NCI-H2107 (cell line): ENCODE measurements around the gene MEIS1.
"Not testable (repeated sequence)": the region's sequence is repeated elsewhere in the genome, so short reads cannot be mapped to it uniquely, and the experiment has no call there.

Source experiments
- DNase-seq: peaks from one replicate; lab custom pipeline; 2025; lab: John Stamatoyannopoulos, UW

The MEIS1 gene

DNA sequence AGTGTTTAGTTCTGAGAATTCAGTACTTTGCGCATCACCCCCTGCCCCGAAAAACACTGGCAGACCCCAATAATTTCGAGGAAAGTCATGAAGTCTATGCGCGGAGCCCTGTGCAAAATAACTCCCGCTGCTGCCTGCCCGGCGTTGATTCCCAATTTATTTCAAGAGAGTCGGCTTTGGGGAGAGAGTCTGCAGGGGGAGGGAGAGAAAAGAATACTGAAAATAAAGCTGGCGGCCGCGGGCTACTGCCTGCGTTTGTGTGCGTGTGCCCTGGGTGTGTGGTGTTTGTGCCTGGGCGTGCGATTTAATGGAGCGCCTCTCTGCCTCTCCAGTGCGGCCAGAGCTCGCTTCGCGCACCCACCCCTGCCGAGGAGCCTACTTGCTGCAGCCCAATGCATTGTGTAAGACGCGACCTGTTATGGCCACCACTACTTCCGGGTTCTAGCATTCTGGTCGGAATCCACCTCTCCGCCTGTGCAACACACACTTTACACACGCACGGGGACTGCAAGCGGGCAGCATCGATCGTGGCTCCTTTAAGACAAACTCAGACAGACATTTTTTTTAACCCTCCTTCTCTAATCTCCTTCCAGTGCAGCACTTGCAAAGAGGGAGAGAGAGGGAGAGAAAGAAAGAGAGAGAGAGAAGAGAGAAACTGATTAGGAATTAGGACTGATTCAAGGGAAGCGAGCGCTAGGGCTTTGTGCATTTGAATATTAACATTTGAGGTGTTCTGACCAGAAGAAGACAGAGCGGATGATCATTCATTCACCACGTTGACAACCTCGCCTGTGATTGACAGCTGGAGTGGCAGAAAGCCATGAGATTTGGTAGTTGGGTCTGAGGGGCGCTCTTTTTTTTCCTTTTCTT lies at the start of gene MEIS1:
Gene MEIS1 (plus strand): TSS at position 447 of the 870 bp plus-strand sequence. CDS start 732 bp downstream, outside the sequence.
- peak; percentile 71 for DNase-seq

GRCh38 chr2:66387016-66387753 lies 47.7 kb upstream of the MEIS1 start:
- DNase-seq = no peak

- DNase-seq = no peak
Observed at GRCh38 chr2:66389651-66390131, 45.2 kb upstream of the MEIS1 start.

GRCh38 chr2:66390152-66390551 lies 44.8 kb upstream of the MEIS1 start:
- DNase-seq = no peak

DNA sequence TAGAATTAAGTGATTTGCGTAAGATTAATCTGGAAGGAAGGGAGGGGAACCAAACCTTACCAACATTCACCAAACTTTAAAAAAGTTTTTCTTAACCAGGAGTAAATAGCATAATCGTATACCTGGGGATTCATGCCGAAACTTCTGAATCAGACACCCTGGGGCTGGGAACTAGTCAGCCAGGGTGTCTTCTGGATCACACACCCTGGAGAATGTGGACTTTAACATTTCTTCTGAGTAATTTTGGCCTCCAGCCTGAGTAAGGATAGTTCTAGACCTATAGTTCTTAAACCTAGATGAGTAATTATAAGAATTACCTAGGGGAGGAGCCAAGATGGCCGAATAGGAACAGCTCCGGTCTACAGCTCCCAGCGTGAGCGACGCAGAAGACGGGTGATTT lies 44.1 kb upstream of the MEIS1 start:
- no peak for DNase-seq

DNA sequence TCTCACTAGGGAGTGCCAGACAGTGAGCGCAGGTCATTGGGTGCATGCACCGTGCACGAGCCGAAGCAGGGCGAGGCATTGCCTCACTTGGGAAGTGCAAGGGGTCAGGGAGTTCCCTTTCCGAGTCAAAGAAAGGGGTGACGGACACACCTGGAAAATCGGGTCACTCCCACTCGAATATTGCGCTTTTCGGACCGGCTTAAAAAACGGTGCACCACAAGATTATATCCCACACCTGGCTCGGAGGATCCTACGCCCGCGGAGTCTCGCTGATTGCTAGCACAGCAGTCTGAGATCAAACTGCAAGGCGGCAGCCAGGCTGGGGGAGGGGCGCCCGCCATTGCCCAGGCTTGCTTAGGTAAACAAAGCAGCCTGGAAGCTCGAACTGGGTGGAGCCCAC lies 43.7 kb upstream of the MEIS1 start:
- DNase-seq = not testable (repeated sequence)

GRCh38 chr2:66405473-66405872 lies 29.5 kb upstream of the MEIS1 start:
- no peak for DNase-seq

DNA sequence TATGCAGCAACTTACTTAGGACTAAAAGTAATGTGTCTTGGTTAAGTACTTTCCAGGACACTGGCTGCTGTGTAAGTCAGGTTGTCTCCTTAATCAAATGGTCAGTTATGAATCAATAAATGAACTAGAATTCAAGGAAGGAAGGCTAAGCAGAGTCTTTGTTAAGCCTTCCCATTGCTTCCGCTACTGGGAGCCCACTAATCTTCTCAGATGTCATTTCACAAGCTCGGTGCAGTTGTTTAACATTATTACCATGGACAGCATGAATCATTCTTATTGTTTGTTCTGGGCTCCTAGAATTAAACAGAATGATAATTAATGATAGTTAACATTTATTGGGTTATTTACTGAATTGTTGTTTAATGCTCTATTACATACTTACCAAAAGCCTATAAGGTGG lies 26.0 kb upstream of the MEIS1 start:
- DNase-seq = no peak

- no peak for DNase-seq
Observed at GRCh38 chr2:66412874-66413273, 22.1 kb upstream of the MEIS1 start.

DNA sequence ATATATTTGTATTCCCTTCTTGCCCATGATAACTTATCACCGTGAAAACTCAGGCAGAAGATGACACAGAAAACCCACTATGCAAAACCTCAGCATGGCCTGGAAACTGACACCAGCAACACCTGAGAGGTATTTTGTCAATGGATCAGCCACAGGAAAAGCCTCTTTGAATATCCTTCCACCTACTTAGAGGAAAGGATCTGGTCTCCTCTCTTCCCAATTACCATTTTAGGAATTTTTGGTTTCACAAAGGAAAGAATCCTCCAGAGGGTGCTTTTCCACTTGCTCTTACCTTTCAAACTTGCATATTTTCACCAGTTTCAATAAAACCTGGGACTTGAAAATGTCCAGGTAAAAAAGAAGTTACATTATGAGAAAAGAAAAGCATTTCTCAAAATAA lies 20.0 kb upstream of the MEIS1 start:
- no peak for DNase-seq

DNA sequence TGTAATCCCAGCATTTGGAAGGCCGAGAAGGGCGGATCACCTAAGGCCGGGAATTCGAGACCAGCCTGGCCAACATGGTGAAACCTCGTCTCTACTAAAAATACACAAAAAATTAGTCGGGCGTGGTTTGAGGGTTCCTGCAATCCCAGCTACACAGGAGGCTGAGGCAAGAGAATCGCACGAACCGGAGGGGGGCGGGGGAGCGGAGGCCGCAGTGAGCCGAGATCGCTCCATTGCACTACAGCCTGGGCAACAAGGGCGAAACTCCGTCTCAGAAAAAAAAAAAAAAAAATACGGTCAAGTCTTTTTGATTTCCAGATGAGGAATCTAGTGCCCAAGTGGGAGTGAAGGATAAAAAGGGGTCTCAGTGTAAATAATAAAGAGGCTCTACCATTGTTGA lies 16.5 kb upstream of the MEIS1 start:
- no peak for DNase-seq

DNA sequence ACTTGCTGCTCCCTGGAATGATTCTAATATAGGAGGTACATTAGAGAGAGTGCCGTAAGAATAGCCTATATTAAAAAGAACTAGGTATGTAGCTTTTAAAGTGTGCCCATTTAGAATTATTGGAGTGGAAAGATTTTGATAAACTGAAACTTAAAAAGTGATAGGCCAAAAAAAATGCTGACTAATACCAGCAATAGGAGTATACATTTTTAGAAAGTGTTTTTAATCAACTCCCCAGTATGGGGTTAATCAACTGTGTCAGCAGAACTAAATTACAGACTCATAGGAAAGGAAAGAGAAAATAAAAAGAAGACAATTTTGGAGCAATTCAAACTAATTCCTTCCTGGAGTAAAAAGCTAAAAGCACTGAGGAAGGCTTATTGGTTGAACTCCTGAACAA lies 13.3 kb upstream of the MEIS1 start:
- no peak for DNase-seq

DNA sequence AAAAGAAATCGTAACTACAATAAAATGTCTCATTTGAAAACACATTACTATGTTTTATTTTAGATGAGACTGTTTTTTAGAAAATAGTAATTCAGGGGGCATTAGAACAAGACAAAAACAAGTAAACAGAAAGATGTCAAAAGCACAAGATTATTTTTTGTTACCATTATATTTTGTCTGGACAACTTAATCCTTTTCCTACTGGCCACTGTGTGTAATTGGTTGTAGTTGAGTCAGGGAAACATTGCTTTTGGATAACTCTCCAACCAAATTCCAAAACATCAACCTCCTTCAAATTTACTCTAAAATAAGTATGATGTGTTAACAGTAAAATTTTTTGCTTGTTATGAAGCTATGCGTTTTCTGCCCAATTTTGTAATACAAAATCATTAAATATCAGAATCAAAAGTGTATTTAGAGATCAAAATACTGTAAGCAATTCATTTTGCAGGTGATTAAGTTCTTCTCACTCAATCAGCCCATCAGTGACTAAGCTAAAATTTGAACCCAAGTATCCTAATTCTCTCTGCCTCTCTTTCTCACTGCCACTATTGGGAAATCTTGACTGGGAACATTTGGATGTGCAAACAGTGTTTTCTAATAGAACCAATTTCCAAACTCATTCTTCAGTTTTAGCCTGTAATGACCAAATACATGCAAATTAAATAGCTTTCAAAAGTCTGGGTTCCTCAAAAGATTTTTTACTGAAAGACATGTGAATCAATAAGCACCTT lies 11.4 kb upstream of the MEIS1 start:
- DNase-seq = no peak

DNA sequence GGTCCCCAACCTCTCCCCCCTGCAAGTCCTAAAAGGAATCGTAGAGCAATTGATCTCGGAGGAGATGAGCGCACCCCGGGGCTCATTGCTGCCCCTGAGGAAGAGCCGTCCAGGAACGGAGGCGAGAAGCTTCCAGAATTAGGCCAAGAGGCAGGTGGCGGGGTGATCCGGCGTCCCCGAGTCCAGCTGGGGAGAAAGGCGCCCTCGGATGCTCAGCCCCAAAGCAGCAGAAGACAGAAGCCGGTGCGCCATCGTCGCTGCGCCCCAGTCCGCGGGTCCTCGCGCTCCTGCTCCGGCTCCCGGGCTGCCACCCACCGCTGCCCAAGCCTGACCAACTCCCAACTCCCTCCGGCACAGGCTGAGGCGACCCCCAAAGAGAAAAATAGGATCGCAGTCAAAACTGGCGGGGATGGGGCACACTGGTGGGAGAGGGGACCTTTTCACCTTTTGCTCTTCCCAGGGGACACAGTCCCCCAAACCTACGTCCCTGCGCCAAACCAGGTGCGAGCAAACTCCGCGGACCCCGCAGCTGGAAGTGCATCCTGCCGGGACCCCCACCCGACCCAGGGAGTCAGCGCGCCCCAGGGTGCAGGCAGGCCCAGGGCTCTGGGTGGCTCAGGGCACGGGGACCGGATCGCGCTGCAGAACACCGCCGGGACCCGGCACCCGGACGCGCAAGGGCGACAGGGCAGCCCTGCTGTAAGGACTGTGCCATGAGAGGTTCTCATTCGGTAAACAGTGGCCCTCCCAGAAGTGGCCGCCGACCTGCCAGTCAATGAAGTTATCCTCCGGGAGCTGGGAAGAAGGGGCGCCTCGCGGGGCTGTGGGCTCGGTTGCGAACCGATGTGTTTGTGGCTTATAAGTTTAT lies 8.4 kb upstream of the MEIS1 start:
- no peak for DNase-seq

DNA sequence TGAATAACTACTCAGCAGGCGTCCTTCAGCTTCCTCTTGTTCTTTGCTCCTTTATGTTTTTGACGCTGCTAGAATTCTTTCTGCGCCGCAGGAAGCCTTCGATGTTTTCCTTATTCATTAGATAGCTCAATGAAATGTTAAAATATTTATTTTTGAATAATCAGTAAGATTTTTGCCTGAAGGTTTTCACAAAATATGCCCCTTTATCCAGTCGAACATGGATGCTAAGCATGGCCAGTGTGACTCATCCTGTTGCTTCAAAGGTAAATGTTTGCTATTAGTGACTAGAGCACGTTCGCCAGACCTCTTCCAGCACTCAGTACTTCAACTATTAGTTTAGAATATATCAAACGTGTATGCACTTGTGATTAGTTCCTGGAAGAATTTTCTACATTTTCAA lies 7.6 kb upstream of the MEIS1 start:
- DNase-seq = no peak

DNA sequence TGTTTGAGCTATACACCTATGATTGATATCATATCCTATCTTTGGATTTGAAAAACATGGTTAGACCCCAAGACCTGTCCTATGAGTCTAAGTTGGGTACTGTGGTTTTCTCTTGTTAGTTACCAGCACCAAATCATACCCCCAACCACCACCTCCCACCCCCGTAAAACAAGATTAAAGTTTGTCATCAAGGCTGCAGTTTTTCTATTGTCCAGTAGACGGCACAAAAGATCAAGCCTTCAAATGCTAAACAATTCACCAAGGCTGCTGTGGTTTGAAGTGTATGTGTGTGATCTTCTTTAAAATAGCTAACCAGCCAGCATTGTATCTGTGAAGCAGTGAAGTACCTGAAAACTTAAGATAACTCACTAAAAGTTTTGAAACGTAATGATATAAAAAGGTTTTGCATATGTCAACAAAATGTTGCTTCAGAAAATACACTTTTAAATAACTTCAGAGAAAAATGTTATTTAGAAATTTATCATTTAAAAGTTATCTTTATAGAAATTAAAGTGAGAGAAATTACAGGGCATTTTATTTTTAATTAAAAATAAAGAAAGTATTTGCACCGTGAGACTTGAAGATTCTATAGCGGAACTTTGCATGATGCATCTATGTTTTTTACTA lies 5.8 kb upstream of the MEIS1 start:
- peak; percentile 9 for DNase-seq

- DNase-seq = no peak
Observed at GRCh38 chr2:66429693-66430504, 5.0 kb upstream of the MEIS1 start.

DNA sequence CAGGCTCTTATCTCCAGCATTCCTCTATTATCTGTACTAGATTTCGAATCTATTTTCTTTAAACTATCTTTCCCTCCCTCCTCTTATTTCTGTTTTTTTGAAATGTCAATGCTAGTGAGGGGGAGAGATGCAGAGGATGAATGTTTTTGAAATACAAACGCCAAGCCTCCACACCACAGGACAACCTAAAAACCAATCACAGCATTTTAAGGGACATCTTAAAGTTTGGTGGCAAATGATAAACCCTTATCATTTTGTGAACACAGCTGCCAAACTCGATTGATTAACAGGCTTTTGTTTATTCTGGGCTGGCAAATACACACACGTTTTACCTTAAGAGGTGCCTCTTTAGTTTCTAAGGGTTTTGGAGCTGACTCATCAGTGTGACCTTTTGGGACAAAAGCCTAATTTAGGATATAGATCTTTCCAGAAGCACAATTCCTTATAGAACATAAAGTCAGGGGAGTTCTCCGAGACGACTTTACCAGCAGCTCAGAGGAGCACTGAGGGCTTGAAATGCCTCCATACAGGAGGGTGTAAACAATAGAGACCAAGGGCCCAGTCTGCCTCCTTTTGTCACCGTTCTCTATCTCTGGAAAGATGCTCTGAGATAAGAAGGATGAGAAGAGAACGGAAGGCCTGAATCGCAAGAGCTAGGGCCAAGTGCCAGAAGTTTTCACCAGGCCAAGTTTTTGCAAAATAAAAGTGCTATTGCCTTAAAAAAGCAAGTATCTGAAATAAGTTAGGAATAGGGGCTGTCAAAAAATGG lies 4.2 kb upstream of the MEIS1 start:
- DNase-seq = no peak

DNA sequence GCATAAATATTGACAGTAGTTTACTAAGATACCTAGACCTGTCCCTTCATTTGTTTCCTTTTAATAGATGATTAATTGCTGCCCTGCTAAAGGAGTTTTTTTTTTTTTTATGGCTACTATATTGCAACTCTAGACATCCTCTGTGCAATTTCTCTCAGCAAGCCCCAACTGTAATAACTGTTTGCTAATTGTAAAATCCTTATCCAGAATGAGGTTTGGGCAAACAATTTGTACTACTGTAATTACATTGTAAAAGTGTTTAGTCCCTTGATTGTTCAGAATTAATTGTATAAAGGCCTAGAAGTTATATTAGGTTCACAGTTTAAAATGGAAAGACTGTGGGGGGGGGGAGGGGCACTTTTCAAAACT lies 3.7 kb upstream of the MEIS1 start:
- no peak for DNase-seq
